Rectal smooth muscle tissue (tissue), 1 donor: ENCODE measurements around the gene LRP8.

ENCODE experiments used
- H3K27ac ChIP-seq: one replicate; pipeline ENCODE4 v1.7.0; 2013; ENCODE audit warnings: low read depth, low read length, inconsistent platforms
- H3K27me3 ChIP-seq: one replicate; pipeline ENCODE4 v1.7.0; 2013; ENCODE audit warnings: low read length; ENCODE audit not compliant: control insufficient read depth, insufficient read depth
- H3K36me3 ChIP-seq: one replicate; pipeline ENCODE4 v1.7.0; 2013; ENCODE audit warnings: low read length; ENCODE audit not compliant: control insufficient read depth, insufficient read depth
- H3K4me1 ChIP-seq: one replicate; pipeline ENCODE4 v1.7.0; 2013; ENCODE audit warnings: low read length; ENCODE audit not compliant: control insufficient read depth, insufficient read depth
- H3K4me3 ChIP-seq: one replicate; pipeline ENCODE4 v1.7.0; 2013; ENCODE audit warnings: low read length
- H3K9ac ChIP-seq: one replicate; pipeline ENCODE4 v1.7.0; 2013; ENCODE audit warnings: low read length

Gene LRP8

DNA sequence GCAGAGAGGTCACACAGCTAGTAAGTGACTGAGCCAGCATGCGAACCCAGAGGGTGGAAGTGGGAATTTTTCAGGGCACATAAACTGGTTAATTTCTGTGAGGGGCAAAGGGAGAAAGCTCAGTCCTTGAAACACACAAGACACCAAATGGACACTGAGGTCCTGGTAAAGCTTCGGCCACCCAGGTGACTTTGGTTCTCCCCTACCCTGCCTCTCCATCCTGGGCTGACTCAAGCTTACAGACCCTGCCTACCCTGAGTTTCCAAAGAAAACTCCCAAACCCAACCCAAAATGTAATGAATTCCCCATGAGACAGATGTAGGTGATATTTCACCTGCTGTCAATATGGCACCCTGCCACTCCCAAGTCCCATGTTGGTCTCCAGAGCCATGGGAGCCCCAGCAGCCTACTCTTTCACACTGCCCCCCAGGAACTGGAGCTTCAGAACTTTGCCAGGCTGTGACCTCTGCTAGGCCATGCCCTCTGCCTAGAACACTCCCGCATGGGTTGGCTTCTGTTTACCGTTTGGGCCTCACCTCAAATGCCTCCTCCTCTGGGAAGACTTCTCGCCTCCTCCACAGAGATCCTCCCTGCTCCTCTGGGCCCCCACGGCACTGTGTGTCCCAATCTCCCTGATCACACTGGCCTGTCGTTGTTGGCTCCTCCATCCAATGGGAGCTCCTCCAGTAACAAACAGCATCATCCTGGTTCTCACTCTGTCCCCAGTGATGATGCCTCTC lies 3.7 kb upstream of the LRP8 start:
- H3K4me3 ChIP-seq = no peak overlapping the region
- no peaks in the 10 kb centered on the region for H3K36me3 ChIP-seq
- H3K4me1 ChIP-seq = peaks cover 3% of the 10 kb centered on the region
- H3K27ac ChIP-seq = no peak overlapping the region
- no peaks in the 10 kb centered on the region for H3K27me3 ChIP-seq
- H3K9ac ChIP-seq = no peak overlapping the region

DNA sequence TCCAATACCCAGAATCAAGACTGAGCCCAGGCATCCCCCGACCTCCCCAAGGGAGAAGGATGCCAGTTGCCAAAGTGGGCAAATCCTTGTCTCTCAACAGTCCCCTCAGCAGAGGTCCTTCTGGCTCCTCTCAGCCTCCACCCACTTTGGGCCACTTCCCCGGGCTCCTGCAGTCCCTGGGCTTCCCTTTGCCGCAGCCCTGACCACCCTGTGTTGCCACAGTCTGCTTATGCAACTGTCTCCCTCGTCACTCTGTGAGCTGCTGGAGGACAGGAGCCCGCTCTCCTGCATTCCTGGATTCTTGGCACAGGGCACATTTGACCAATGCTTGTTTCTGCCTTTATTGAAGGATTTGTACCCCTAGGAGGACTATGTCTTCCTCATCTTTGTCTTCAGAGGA lies 2.9 kb upstream of the LRP8 start:
- Histone ChIP-seq H3K27ac (no peak overlapping the region), H3K4me1 (peaks cover 3% of the 10 kb centered on the region), H3K36me3 (no peaks in the 10 kb centered on the region), H3K4me3 (no peak overlapping the region), H3K9ac (no peak overlapping the region), H3K27me3 (no peaks in the 10 kb centered on the region)

- Histone ChIP-seq H3K4me3 (peak overlapping the region; percentile 63), H3K9ac (no peak overlapping the region), H3K4me1 (peaks cover 7% of the 10 kb centered on the region), H3K27me3 (no peaks in the 10 kb centered on the region), H3K36me3 (no peaks in the 10 kb centered on the region), H3K27ac (no peak overlapping the region)
These were observed 950 bp upstream of the LRP8 start for GRCh38 chr1:53328541-53329499.

GRCh38 chr1:53327182-53327913 lies 522 bp downstream of the LRP8 start:
- no peaks in the 10 kb centered on the region for H3K36me3 ChIP-seq
- no peak overlapping the region for H3K27ac ChIP-seq
- H3K9ac ChIP-seq = peak overlapping the region; percentile 8

DNA sequence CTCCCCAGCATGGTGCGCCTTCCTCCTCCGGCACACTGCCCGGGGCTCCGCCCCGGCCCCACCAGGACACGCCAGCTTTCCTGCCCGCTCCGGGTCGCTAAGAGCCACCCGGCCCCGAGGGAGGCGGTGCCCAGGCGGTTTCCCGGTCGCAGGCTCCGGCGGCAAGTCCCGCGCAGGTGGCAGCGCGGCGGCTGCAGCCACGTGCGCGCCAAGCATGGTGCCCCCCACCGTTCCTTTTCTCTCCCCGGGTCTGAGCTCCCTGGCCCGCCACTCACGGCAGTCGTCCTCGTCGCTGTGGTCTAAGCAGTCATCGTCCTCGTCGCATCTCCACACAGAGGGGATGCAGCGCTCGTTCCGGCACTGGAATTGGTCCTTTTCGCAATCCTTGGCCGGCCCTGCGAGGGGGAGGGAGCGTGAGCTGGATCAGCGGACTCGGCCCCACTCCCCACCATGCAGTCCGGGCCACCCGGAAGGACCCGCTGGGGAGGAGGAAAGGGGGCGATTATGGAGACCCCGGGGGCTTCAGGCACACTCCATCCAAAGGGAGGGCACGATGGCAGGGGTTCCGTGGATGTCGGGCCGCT lies 1.2 kb downstream of the LRP8 start:
- H3K36me3 ChIP-seq = no peaks in the 10 kb centered on the region
- H3K27ac ChIP-seq = no peak overlapping the region
- H3K27me3 ChIP-seq = no peaks in the 10 kb centered on the region
- H3K4me3 ChIP-seq = peak overlapping the region; percentile 57
- H3K4me1 ChIP-seq = peaks cover 7% of the 10 kb centered on the region
- H3K9ac ChIP-seq = peak overlapping the region; percentile 8

More at GRCh38 chr1:53327182-53327913, 522 bp downstream of the LRP8 start:
- Histone ChIP-seq H3K27me3 (no peaks in the 10 kb centered on the region), H3K4me3 (peak overlapping the region; percentile 57), H3K4me1 (peaks cover 7% of the 10 kb centered on the region)

DNA sequence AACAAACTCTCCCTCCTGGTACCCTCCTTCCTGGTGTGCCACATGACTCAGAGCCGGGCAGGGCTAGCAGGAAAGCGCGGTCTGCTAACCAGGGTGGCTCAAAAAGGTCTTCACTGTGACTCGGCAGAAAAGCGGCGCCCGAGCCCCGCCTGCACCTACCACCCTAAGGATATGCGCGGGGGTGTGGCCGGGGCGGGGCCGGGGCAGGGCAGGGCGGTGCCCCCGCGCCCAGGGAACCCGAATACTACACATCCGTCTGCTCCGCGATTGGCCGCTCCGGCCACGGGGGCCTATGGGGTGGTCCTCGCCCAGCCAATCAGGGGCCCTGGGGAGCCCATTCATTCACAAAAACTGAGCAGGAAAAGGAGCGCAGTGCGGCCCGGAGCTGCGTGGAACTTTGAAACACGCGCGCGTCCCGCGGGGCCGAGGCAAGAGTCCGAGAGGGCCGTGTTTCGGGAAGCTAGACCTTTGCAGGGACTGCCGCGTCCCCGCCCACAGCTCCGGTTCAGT lies 1.7 kb downstream of the LRP8 start:
- Histone ChIP-seq H3K27ac (no peak overlapping the region), H3K4me1 (peaks cover 7% of the 10 kb centered on the region), H3K9ac (no peak overlapping the region), H3K4me3 (peak overlapping the region; percentile 57), H3K36me3 (no peaks in the 10 kb centered on the region), H3K27me3 (no peaks in the 10 kb centered on the region)

DNA sequence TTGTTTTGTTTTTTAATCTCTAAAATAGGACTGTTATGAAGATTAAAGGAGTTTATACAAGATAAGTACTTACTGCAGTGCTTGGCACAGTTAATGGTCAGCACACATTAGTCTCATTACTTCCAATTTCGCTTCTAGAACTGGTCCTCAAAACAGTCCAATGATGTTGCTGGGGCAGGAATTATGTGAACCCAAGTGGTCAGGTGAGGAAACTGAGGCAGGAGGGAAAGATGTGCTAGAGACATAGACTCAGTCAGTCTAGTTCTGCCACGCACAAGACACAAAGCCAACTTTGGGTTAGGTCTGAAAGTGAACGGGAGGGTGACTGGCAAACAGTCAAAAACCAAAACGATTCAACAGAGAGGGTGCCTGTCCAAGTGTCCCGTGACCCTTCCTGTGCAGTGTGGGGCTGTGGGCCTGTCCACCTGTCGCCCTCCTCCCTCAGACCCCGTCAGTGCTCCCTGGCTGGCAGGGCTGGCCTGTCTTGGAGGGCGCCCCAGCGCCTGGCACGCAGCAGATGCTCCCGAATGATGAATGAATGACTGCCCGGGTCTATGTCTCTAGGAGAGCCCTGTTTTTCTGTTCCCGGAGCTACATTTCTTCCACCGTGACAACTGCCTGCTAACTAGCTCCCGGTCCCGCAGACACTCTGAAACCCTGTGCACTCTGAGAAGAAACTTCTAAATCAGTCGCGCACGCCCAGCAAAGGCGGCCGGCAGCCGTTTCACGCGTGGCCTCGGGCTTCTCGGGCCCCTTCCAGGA lies 2.4 kb downstream of the LRP8 start:
- Histone ChIP-seq H3K4me1 (peaks cover 7% of the 10 kb centered on the region), H3K36me3 (no peaks in the 10 kb centered on the region), H3K27ac (no peak overlapping the region), H3K27me3 (no peaks in the 10 kb centered on the region), H3K9ac (no peak overlapping the region), H3K4me3 (peak overlapping the region; percentile 57)

- Histone ChIP-seq H3K27ac (no peak overlapping the region), H3K9ac (no peak overlapping the region), H3K36me3 (no peaks in the 10 kb centered on the region), H3K4me3 (no peak overlapping the region), H3K27me3 (no peaks in the 10 kb centered on the region), H3K4me1 (peaks cover 7% of the 10 kb centered on the region)
These were observed 3.1 kb downstream of the LRP8 start for GRCh38 chr1:53324728-53325297.

DNA sequence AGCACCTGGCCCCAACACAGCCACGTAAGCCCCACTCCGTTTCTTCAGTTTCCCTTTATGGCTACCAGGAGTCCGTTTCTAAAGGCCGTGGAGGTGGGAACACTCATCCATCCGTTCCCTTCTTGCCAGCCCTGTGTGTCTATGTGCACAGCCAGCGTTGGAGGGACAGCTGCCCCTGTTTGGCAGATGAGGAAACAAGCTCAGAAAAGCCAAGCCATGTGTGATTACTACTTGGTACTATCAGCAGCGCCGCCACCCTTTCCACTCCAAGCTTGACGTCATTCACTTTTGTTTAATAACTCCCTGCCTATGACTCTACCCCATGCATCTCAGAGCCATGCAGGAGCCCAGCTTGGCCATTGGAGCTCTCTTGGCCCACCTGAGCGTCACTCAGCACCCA lies 3.5 kb downstream of the LRP8 start:
- Histone ChIP-seq H3K4me1 (peaks cover 7% of the 10 kb centered on the region), H3K9ac (no peak overlapping the region), H3K27ac (no peak overlapping the region), H3K4me3 (no peak overlapping the region), H3K36me3 (no peaks in the 10 kb centered on the region), H3K27me3 (no peaks in the 10 kb centered on the region)

DNA sequence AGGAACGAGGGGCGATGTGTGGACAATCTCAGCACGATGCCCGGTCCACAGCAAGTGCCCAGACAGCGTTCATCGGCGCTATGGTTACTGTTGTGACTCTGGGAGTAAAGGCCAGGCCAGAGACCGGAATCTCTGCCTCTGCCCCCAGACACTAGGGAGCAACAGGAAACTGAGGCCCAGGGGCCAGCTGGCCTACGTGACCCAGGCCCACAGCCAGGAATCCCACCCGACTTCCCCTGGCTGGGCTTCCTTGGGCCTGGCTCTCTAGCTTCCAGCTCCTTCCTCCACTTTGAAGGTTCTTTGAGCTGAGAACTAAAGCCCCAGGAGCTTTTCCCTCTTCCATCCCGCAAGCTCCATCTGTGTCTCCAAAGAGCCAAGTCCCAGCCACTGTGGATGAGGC lies 4.6 kb downstream of the LRP8 start:
- Histone ChIP-seq H3K27me3 (no peaks in the 10 kb centered on the region), H3K36me3 (no peaks in the 10 kb centered on the region), H3K9ac (no peak overlapping the region), H3K4me1 (peaks cover 7% of the 10 kb centered on the region), H3K4me3 (no peak overlapping the region), H3K27ac (no peak overlapping the region)
